HG03575 (cell line): Measurements from ENCODE around the gene RAI14.

ENCODE experiments used
- ATAC-seq: cut with Tn5 transposase; IDR thresholded peaks from one replicate; pipeline ENCODE4 v1.9.1; 2021; ENCODE audit not compliant: unreplicated experiment, insufficient number of reproducible peaks, low FRiP score; ENCODE audit errors: extremely low read depth

The RAI14 gene

DNA sequence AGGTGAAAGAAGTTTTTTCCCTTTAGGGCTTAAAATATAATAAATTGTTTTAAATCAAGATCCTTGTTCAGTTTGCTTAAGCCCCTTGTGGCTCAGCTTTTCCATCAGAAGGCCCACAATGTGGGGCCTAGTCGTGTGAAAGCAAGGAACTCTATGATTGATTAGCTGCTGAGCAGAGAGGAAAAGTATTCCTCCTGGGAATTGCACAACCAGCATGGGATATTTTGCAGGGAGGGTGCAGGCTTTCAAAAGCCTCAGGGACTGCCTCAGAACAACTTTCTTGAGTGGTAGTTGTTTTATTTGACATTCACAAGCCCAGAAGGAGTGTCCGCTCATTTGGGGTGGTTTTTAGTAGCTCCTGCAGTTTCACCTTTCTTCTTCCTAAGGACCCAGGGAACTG lies 202.7 kb downstream of the RAI14 start:
- no peak for ATAC-seq

DNA sequence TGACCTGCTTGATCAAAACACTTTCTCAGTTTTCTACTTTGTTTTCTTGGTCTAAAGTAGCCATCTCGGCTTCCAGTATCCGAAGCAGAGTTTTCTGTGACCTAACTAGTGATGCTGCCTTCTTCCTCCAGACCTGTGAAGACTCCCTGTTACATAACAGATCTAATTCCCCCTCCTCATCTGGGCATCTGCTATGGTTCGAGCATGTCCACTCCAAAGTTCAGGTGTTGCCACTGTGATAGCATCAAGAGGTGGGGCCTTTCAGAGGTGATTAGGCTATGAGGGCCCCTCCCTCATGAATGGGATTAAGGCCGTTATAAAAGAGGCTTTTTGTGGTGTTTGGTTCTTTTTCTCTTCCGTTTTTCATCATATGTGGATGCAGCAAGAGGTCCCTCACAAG lies 203.1 kb downstream of the RAI14 start:
- no peak for ATAC-seq

DNA sequence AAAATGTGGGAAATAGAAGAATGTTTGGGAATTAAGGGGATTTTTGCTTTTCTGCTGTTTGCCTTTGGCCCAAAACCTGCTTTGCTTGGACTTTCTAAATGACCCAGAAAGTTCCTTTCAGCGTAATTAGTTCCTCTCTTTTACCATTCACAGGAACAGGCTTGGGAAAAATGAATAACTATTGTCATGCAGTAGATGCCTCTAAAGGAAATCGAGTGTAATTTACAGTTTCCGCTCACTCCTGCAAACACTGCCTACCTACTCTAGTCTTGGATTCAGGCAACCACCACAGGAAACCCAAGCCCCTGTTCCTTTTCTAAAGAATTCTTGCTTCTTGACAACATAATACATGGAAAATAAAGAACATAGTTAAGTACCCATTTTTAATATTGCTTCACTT lies 207.8 kb downstream of the RAI14 start:
- ATAC-seq = no peak

DNA sequence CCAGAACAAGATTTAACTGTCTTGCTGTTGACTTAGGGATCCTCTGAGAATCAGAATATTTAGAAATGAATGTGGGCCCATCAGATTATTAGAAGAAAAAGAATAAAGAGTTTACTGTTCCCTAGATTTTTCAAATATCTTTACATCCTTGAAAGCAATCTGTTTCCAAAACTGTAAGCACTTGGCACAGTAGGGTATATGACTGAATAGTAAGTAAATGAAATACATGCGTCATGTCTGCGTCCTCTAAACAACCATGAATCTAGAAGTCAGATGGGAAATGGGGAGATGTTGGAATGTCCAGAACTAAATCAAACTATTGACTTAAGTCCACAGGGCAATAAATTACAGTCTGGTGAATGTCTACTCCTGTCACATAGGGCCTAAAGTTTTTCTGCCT lies 209.0 kb downstream of the RAI14 start:
- ATAC-seq = no peak

DNA sequence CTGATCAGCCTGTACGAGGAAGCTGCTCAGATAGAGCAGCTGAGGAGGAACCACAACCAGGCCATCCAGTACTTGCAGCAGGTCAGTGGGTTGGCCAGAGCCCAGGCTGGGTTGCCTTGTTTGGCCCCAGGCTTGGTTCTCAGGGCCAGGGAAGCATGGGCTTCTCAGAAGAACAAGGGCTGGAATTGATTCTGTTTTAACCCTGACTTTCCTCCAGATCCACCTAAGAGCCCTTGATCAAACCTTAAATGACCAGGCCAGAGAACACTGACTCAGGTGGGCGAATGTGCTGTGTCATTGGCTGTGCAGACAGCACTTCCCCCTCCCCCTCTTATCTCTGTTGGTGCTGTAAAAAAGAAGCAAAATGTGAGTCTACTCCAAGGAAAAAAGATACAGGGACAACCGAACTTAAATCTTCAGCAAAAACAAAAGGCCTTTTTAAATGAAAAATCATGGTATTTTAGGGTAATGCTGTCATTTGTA lies 210.9 kb downstream of the RAI14 start:
- ATAC-seq = no peak

DNA sequence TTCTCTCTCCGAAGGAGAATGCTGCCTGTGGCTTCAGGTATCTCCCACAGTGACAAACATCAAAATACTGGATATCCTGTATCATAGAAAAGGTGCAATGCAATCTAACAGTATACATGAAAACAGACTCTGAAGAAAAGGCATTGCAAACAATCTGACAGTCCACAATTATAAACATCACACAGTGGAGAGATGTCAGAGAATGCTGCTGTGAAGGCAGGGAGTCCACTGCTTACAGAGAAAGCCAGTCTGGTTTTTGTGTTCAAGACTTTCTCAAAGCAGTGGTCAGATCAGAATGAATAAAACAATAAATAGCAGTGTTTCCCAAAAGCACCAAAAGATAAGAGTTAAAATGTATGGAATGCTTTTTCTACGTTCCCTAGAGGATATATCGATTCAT lies 211.5 kb downstream of the RAI14 start:
- no peak for ATAC-seq

DNA sequence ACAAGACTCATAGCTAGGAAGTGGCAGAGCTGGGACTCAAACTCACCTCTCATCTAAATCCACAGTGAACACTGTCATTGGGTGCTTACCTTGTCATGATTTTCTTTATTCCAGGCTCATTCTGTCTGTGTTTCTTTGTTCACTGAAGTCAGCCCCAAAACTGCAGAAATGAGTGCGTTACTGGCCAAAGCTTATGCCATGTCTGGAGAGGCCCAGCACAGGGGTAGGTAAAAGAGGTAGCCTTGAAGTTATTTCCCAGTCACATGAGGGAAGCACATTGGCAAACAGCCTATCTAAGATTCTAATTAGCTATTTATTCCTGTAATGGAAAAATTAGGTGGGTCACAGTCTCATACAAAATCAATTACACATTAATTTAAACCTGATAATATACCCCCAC lies 212.7 kb downstream of the RAI14 start:
- ATAC-seq = no peak

DNA sequence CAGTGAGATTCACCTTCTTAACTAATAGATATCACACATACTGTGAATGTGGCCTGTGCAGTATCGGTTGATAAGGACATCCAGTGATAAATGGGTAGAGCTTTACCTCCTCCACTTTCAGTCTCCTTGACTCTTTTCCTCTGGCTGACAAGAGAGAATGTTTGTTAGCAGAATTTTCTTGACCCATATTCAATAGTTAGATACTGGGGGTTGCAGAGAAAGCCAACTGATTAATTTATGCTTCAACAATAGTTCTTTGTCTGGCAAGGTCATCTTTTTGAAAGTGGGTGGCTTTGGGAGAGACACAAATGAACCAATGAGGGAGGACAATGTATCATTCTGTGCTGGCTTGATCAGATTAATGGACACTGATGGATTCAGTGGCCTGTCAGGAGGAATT lies 213.1 kb downstream of the RAI14 start:
- no peak for ATAC-seq

DNA sequence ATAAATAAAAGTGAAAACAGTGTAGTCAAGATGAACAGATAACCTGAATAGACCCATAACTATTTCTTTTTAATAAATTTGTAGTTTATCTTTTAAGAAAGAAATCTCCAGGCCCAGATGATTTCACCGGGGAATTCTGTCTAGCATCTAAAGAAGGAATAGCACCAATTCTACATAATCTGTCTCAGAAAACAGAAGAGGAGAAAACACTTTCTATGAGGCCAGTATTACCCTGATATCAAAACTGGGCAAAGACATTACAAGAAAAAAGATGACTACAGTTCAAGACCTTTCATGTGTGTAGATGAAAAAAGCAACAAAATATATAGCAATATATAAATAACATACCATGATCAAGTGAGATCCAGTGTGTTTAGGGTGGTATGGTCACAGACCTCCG lies 214.3 kb downstream of the RAI14 start:
- no peak for ATAC-seq

DNA sequence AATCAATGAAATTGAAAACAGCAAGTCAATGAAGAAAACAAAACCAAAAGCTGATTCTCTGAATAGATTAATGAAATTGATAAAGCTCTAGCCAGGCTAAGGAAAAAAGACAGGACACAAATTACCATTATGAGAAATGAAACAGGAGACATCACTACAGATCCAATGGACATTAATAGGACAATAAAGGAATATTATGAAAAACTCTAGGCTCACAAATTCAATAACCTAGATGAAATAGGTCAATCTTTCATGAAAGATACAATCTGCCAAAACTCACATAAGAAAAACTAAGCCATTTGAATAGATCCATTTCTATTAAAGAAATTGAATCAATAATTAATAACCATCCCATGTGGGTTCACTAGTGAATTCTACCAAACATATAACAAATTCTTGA lies 220.1 kb downstream of the RAI14 start:
- ATAC-seq = no peak

DNA sequence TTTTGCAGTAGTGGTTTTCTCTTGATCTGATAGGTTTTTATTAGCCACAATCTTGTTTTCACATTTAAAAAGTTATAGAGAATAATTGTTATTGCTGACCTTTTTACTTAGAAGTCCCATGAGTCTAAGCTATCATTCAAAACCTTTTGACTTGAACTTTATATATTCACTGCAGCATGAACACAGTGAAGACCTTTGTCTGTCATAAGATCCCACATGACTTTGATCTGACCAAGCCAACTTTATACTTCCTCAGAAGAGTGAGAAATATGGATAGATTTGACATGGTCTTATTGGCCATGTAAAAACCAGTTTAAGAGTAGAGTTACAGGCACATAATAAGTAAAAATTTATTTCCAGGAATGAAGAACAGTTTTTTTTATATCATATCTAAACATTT lies 225.1 kb downstream of the RAI14 start:
- ATAC-seq = no peak
